ENCODE data around the gene MRPL50. TPM values are rescaled to one million over a fixed set of nuclear protein-coding genes. Genes with fewer than 3 reads are reported as not detected.

MRPL50 gene
- total RNA-seq, 1 donor from 2014 or later: 9.5 TPM

DNA sequence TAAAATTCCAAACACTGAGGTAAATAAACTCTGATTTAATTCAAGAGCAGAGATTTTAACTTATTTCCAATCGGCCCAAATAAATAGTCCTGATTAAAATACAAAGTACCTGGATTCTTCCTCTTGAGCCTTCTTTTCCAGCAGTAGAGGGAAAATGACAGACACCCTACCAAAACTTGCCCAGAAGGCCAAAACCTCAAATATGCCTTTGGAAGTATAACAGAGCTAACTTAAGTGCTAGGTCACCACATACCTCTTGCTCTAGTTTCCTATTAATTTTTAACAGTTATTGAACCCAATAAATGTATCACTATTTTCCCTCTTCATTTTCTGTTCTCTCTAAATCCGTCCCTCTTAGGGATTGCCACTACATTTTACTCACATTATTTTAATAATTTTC is 15.1 kb downstream of the MRPL50 start:
- no peak for DNase-seq (ENCODE audit: low spot score in 2 of 2, unreplicated experiment in 2 of 2)
- no peaks in the 10 kb centered on the region for H3K4me1 Mint-ChIP-seq
- TF ChIP-seq, protein P1, sequence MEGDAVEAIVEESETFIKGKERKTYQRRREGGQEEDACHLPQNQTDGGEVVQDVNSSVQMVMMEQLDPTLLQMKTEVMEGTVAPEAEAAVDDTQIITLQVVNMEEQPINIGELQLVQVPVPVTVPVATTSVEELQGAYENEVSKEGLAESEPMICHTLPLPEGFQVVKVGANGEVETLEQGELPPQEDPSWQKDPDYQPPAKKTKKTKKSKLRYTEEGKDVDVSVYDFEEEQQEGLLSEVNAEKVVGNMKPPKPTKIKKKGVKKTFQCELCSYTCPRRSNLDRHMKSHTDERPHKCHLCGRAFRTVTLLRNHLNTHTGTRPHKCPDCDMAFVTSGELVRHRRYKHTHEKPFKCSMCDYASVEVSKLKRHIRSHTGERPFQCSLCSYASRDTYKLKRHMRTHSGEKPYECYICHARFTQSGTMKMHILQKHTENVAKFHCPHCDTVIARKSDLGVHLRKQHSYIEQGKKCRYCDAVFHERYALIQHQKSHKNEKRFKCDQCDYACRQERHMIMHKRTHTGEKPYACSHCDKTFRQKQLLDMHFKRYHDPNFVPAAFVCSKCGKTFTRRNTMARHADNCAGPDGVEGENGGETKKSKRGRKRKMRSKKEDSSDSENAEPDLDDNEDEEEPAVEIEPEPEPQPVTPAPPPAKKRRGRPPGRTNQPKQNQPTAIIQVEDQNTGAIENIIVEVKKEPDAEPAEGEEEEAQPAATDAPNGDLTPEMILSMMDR (IDR thresholded peaks at IDR 0.05; ENCODE audit: unreplicated experiment): no peak
- no peak overlapping the region for H3K27ac Mint-ChIP-seq
- peaks cover 34% of the 10 kb centered on the region for H3K9me3 Mint-ChIP-seq
- peaks cover 21% of the 10 kb centered on the region for H3K36me3 Mint-ChIP-seq
- no peak overlapping the region for H3K4me3 Mint-ChIP-seq
- H3K27me3 Mint-ChIP-seq (ENCODE audit: low read depth): no peaks in the 10 kb centered on the region

- H3K36me3 Mint-ChIP-seq: peaks cover 21% of the 10 kb centered on the region
- no peak overlapping the region for H3K27ac Mint-ChIP-seq
- H3K27me3 Mint-ChIP-seq (ENCODE audit: low read depth): no peaks in the 10 kb centered on the region
- TF ChIP-seq, protein P1 (IDR thresholded peaks at IDR 0.05; ENCODE audit: unreplicated experiment): no peak
- H3K9me3 Mint-ChIP-seq: peaks cover 44% of the 10 kb centered on the region
- no peaks in the 10 kb centered on the region for H3K4me1 Mint-ChIP-seq
- H3K4me3 Mint-ChIP-seq: no peak overlapping the region
- no peak for DNase-seq (ENCODE audit: low spot score in 2 of 2, unreplicated experiment in 2 of 2)
Observed at GRCh38 chr9:101381833-101382342, 16.5 kb downstream of the MRPL50 start.

- DNase-seq (ENCODE audit: low spot score in 2 of 2, unreplicated experiment in 2 of 2): no peak
- H3K27me3 Mint-ChIP-seq (ENCODE audit: low read depth): no peaks in the 10 kb centered on the region
- peaks cover under 1% of the 10 kb centered on the region for H3K4me1 Mint-ChIP-seq
- TF ChIP-seq, protein P1 (IDR thresholded peaks at IDR 0.05; ENCODE audit: unreplicated experiment): no peak
- H3K27ac Mint-ChIP-seq: no peak overlapping the region
- H3K4me3 Mint-ChIP-seq: no peak overlapping the region
- H3K9me3 Mint-ChIP-seq: peaks cover 42% of the 10 kb centered on the region
- H3K36me3 Mint-ChIP-seq: peaks cover 19% of the 10 kb centered on the region
Observed at GRCh38 chr9:101381118-101381517, 17.3 kb downstream of the MRPL50 start.

DNA sequence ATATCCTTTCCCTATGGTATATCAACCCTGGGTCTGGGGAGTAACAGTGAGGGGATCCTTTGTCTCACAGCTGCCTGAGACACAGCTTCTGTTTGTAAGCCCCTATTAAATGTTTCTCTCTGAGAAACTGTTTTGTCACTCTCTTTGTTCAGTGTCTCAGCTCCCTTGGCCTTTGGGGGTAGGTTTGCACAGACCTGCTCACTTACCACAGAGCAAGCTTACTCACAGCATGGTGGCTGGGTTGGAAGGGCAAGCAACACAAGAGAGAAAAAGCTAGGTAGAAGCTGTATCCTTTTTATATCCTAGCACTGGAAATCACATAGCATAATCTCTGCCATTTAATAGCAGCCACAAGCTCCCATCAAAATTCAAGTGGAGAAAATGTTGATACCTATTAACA is 18.1 kb downstream of the MRPL50 start:
- H3K36me3 Mint-ChIP-seq: peaks cover 14% of the 10 kb centered on the region
- TF ChIP-seq, protein P1 (IDR thresholded peaks at IDR 0.05; ENCODE audit: unreplicated experiment): no peak
- DNase-seq (ENCODE audit: low spot score in 2 of 2, unreplicated experiment in 2 of 2): no peak
- peaks cover 35% of the 10 kb centered on the region for H3K9me3 Mint-ChIP-seq
- H3K4me1 Mint-ChIP-seq: peaks cover 4% of the 10 kb centered on the region
- no peak overlapping the region for H3K4me3 Mint-ChIP-seq
- H3K27ac Mint-ChIP-seq: no peak overlapping the region
- H3K27me3 Mint-ChIP-seq (ENCODE audit: low read depth): no peaks in the 10 kb centered on the region

DNA sequence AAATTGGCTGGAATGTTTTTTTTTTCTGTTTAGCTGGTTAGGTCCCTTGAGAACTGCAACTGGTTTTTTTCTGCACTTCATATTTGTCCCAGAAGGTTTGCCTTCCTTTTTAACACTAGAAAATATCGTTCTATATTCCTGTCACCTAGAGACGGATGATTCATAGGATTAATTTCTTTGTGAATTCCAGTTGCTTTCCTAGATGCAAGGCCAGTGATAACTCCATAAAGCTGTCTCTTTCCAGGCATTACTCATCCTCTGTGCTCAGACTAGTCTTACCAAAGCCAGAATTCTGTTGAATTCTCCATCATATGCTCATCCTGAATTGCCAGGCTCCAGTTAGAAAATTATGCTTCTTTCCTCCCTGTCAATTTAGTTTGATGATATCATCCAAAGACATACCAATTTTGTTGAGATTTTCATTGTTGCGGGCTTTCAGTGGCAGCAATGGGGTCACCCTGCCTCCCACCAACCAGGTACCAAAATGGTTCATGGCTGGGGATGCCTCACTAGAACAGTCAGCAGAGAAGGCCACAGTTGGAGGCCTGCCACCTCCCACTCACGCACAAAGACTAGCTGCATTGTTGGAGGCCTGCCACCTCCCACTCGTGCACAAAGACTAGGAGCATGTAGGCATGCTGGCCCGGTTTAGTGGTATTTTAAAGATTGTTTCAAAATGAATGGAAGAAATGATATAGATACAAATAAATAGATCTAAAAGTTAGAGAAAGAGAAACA is 22.1 kb downstream of the MRPL50 start:
- Mint-ChIP-seq H3K27ac (no peak overlapping the region), H3K36me3 (peaks cover 6% of the 10 kb centered on the region), H3K4me1 (peaks cover 4% of the 10 kb centered on the region), H3K27me3 (ENCODE audit: low read depth) (no peaks in the 10 kb centered on the region), H3K4me3 (no peak overlapping the region), H3K9me3 (peaks cover 33% of the 10 kb centered on the region)
- no peak for DNase-seq (ENCODE audit: low spot score in 2 of 2, unreplicated experiment in 2 of 2)
- TF ChIP-seq, protein P1 (IDR thresholded peaks at IDR 0.05; ENCODE audit: unreplicated experiment): no peak

Measured in mesothelial cell of epicardium (in vitro differentiated cells).